Endothelial cell of umbilical vein (primary cell): ENCODE data around the gene QTRT2. TPM values are rescaled to one million over a fixed set of nuclear protein-coding genes. Genes with fewer than 3 reads are reported as not detected.

Source experiments
- BruUV-seq: library from RNA; stranded (reverse); fragments of 400-500 nt; replicated peaks from 2 replicates; lab custom pipeline; 2021; lab: Mats Ljungman, UMichigan
- CTCF ChIA-PET: fragments of 300-600, 350-600 bp; sonication (Branson Sonifier 250); formaldehyde crosslinking; loops from one replicate; lab custom pipeline; 2021; ENCODE audit warnings: antibody characterized with exemption, inconsistent platforms; lab: Charles Lee
- POLR2A ChIA-PET: fragments of 300-600, 350-600 bp; sonication (Branson Sonifier 250); formaldehyde crosslinking; loops from one replicate; lab custom pipeline; 2021; ENCODE audit warnings: antibody characterized with exemption, inconsistent platforms; lab: Charles Lee
- DNase-seq: peaks from one replicate; pipeline ENCODE4 v3.0.0-alpha.2; 2011; ENCODE audit warnings: low read depth, low spot score
- FAIRE-seq: peaks from 2 replicates; lab custom pipeline; 2011; peaks lifted over from hg19 to GRCh38; lab: Jason Lieb, UNC
- H2AFZ ChIP-seq: 2 replicates; pipeline ENCODE4 v1.6.0; 2012; ENCODE audit warnings: low read depth, low read length, control low read depth, inconsistent platforms
- H3K27ac ChIP-seq: 2 replicates; pipeline ENCODE4 v1.5.1; 2011; ENCODE audit warnings: low read depth, mild to moderate bottlenecking, control low read depth, low read length, moderate library complexity; ENCODE audit not compliant: insufficient read depth
- H3K27me3 ChIP-seq, 2 experiments: 2 replicates each; pipeline versions ENCODE4 v1.6.0 to v1.6.1; 2011; ENCODE audit warnings: low read length in 2 of 2, mixed read lengths in 1 of 2; ENCODE audit not compliant: control insufficient read depth in 2 of 2, insufficient read depth in 2 of 2
- H3K36me3 ChIP-seq, 2 experiments: 2 replicates in 1 of 2; 3 replicates in 1 of 2; pipeline ENCODE4 v1.5.1; 2011; ENCODE audit warnings: low read length in 2 of 2, mild to moderate bottlenecking in 1 of 2, moderate library complexity in 1 of 2; ENCODE audit not compliant: control insufficient read depth in 2 of 2, insufficient read depth in 2 of 2; ENCODE audit errors: extremely low read depth in 1 of 2
- H3K4me1 ChIP-seq: 3 replicates; pipeline ENCODE4 v1.5.1; 2011; ENCODE audit warnings: mild to moderate bottlenecking, low read length; ENCODE audit not compliant: control insufficient read depth, insufficient read depth; ENCODE audit errors: extremely low read depth
- H3K4me2 ChIP-seq: 2 replicates; pipeline ENCODE4 v1.6.1; 2011; ENCODE audit warnings: low read length, control low read depth, mixed read lengths; ENCODE audit not compliant: insufficient read depth
- H3K4me3 ChIP-seq, 3 experiments: fragments of 200-600 bp in 1 of 3; sonication (generic), shearing (Covaris generic) in 1 of 3; replicated peaks in 1 of 3; 2 replicates each; pipeline ENCODE4 v1.5.1; 2011 to 2016; ENCODE audit warnings: control low read depth in 3 of 3, low read length in 3 of 3, mild to moderate bottlenecking in 2 of 3, inconsistent platforms in 1 of 3, low read depth in 1 of 3, moderate library complexity in 1 of 3; ENCODE audit not compliant: insufficient read depth in 1 of 3
- H3K79me2 ChIP-seq: 2 replicates; pipeline ENCODE4 v1.6.0; 2012; ENCODE audit warnings: low read length, inconsistent platforms; ENCODE audit not compliant: control insufficient read depth, insufficient read depth
- H3K9ac ChIP-seq: replicated peaks from 2 replicates; pipeline ENCODE3; 2011; ENCODE audit warnings: low read length, control low read depth; ENCODE audit not compliant: insufficient read depth; ENCODE audit errors: extremely low read depth
- H3K9me1 ChIP-seq: replicated peaks from 3 replicates; pipeline ENCODE4 v1.6.0; 2011; ENCODE audit warnings: mild to moderate bottlenecking, low read length; ENCODE audit not compliant: control insufficient read depth, insufficient read depth; ENCODE audit errors: extremely low read depth
- H3K9me3 ChIP-seq: replicated peaks from 2 replicates; pipeline ENCODE4 v1.5.1; 2012; ENCODE audit warnings: low read length, inconsistent platforms; ENCODE audit not compliant: control insufficient read depth, insufficient read depth
- H4K20me1 ChIP-seq: replicated peaks from 2 replicates; pipeline ENCODE3; 2011; ENCODE audit warnings: mild to moderate bottlenecking, low read length; ENCODE audit not compliant: control insufficient read depth, insufficient read depth; ENCODE audit errors: extremely low read depth
- EZH2 ChIP-seq: IDR thresholded peaks from 2 replicates; pipeline ENCODE4 v1.6.1; 2012; ENCODE audit warnings: borderline replicate concordance, low read depth, mild to moderate bottlenecking, moderate library complexity, low read length, inconsistent platforms; ENCODE audit not compliant: severe bottlenecking
- GATA2 ChIP-seq: IDR thresholded peaks from 2 replicates; pipeline ENCODE4 v1.7.0; 2011; ENCODE audit warnings: low read depth, mild to moderate bottlenecking, moderate library complexity, mixed read lengths, low read length; ENCODE audit not compliant: insufficient read length, insufficient read depth
- JUN ChIP-seq: IDR thresholded peaks from 2 replicates; pipeline ENCODE4 v1.6.1; 2011; ENCODE audit warnings: borderline replicate concordance, low read depth; ENCODE audit not compliant: insufficient read length, insufficient read depth
- MAX ChIP-seq: IDR thresholded peaks from 2 replicates; pipeline ENCODE4 v1.6.1; 2011; ENCODE audit not compliant: insufficient read depth, insufficient read length
- MYC ChIP-seq: IDR thresholded peaks from one replicate; pipeline ENCODE4 v1.6.1; 2011; ENCODE audit warnings: mild to moderate bottlenecking, low read depth, low read length
- POLR2A ChIP-seq: IDR thresholded peaks from 2 replicates; pipeline ENCODE4 v1.6.1; 2012; ENCODE audit warnings: low read depth, mild to moderate bottlenecking, control low read depth, low read length
- POLR2AphosphoS5 ChIP-seq: IDR thresholded peaks from 2 replicates; pipeline ENCODE4 v1.6.1; 2012; ENCODE audit warnings: low read depth, mild to moderate bottlenecking, control low read depth, low read length, moderate library complexity; ENCODE audit not compliant: insufficient read depth
- dilution Hi-C: fragments of 300-500 bp; cut with MboI; formaldehyde crosslinking; loops from one replicate; pipeline ENCODE4 v1.15.0; 2019; ENCODE audit warnings: low sequenced_read_pairs; ENCODE audit not compliant: extremely low pct_ligation_motif_present
- intact Hi-C: fragments of 100-400 bp; cut with micrococcal nuclease; formaldehyde crosslinking; loops from one replicate; pipeline ENCODE4 v1.10.0; 2022
- polyA plus RNA-seq, 4 experiments: library from polyadenylated mRNA; depleted of rRNA in 3 of 4; stranded (reverse) in 3 of 4; unstranded in 1 of 4; fragments of >200 nt; gene quantifications; 2 replicates each; pipeline versions ENCODE4 v1.2.1 to v1.2.3, GENCODE V29; 2011 to 2012; ENCODE audit warnings: missing spikeins in 1 of 4
- total RNA-seq: library from RNA; stranded (reverse); gene quantifications from 2 replicates; pipeline ENCODE4 v1.2.3, GENCODE V29; 2021
- TF ChIP-seq, protein P1 (sequence below), 2 donors: IDR thresholded peaks; 1 replicate in 1 of 2; 2 replicates in 1 of 2; pipeline ENCODE4 v1.5.1; 2011; ENCODE audit warnings: low read length in 2 of 2, mild to moderate bottlenecking in 2 of 2, moderate library complexity in 2 of 2, control low read depth in 1 of 2, inconsistent platforms in 1 of 2, low read depth in 1 of 2; ENCODE audit not compliant: insufficient read depth in 1 of 2; ENCODE audit errors: extremely low read depth in 1 of 2

Gene QTRT2
- total and polyA plus RNA-seq, 2 donors (not counting 3 experiments of a cell fraction or from before 2014, with no cell fraction given) = 11.0 to 42.8 TPM

GRCh38 chr3:114081037-114081436 lies 24.5 kb downstream of the QTRT2 start:
- H3K9me3 ChIP-seq = no peaks in the 10 kb centered on the region
- FAIRE-seq (peak; percentile 26), DNase-seq (peak; percentile 31)
- H3K4me2 ChIP-seq = peak overlapping the region; percentile 85
- no peaks in the 10 kb centered on the region for H3K79me2 ChIP-seq
- H3K4me3 ChIP-seq = no peak overlapping the region
- H3K4me1 ChIP-seq = peaks cover 22% of the 10 kb centered on the region
- no peaks in the 10 kb centered on the region for H3K27me3 ChIP-seq
- H3K27ac ChIP-seq = no peak overlapping the region
- dilution Hi-C loops (no loop called here), intact Hi-C loops (loop anchor here (5.0 kb wide), 1 partner anchor 41 kb away; no protein-coding TSS in a partner anchor)
- ChIA-PET CTCF (interaction anchor here (0.7 to 2.2 kb wide), 4 partner anchors 9 to 218 kb away, joined by 3 to 13 read pairs (median 5); no protein-coding TSS in a partner anchor), POLR2A (interaction anchor here (0.6 kb wide), 1 partner anchor 42 kb away, joined by 3 read pairs; no protein-coding TSS in a partner anchor)
- BruUV-seq = no TSS peak
- H4K20me1 ChIP-seq = no peaks in the 10 kb centered on the region
- peaks cover 14 to 15% of the 10 kb centered on the region in 2 experiments for H3K36me3 ChIP-seq
- H3K9me1 ChIP-seq = no peaks in the 10 kb centered on the region
- no peak for TF ChIP-seq MYC
- TF ChIP-seq EZH2 = no peak
- TF ChIP-seq JUN = no peak
- no peak for TF ChIP-seq POLR2AphosphoS5
- TF ChIP-seq POLR2A = no peak
- TF ChIP-seq, protein P1, sequence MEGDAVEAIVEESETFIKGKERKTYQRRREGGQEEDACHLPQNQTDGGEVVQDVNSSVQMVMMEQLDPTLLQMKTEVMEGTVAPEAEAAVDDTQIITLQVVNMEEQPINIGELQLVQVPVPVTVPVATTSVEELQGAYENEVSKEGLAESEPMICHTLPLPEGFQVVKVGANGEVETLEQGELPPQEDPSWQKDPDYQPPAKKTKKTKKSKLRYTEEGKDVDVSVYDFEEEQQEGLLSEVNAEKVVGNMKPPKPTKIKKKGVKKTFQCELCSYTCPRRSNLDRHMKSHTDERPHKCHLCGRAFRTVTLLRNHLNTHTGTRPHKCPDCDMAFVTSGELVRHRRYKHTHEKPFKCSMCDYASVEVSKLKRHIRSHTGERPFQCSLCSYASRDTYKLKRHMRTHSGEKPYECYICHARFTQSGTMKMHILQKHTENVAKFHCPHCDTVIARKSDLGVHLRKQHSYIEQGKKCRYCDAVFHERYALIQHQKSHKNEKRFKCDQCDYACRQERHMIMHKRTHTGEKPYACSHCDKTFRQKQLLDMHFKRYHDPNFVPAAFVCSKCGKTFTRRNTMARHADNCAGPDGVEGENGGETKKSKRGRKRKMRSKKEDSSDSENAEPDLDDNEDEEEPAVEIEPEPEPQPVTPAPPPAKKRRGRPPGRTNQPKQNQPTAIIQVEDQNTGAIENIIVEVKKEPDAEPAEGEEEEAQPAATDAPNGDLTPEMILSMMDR (IDR thresholded peaks at IDR 0.05; ENCODE audit: extremely low read depth in 1 of 2, insufficient read depth in 1 of 2, low read depth in 1 of 2, low read length in 2 of 2) = no peak
- TF ChIP-seq GATA2 = no peak
- no peak for TF ChIP-seq MAX
- no peak overlapping the region for H2AFZ ChIP-seq
- H3K9ac ChIP-seq = no peak overlapping the region
